HG03457 (cell line): ENCODE results near the gene GPR12.

Experiments
- ATAC-seq: cut with Tn5 transposase; IDR thresholded peaks from one replicate; pipeline ENCODE4 v1.9.1; 2021; ENCODE audit warnings: moderate number of reproducible peaks; ENCODE audit not compliant: unreplicated experiment

The GPR12 gene

GRCh38 chr13:26706381-26706780 lies 54.2 kb downstream of the GPR12 start:
- ATAC-seq = no peak

DNA sequence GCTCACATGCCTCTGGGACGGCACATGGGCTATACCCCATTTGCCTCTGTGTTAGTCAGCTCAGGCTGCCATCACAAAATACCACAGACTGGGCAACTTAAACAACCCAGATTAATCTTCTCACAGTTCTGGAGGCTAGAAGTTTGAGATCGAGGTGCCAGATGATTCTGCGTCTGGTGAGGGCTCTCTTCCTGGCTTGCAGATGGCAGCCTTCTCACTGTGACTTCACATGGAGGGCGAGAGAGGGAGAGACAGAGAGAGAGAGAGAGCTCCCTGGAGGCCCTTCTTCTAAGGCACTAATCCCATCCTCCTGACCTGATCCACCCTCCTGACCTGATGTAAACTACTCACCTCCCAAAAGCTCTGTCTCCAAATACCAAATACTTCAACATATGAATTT lies 55.0 kb downstream of the GPR12 start:
- ATAC-seq = no peak
